HG02885 (cell line): ENCODE results near the gene CDK16.
A peak's percentile ranks its signal among the peaks of the same experiment; 100 is the strongest.

Experiments used
- ATAC-seq: cut with Tn5 transposase; IDR thresholded peaks from one replicate; pipeline ENCODE4 v1.9.1; 2021; ENCODE audit warnings: mild to moderate bottlenecking; ENCODE audit not compliant: unreplicated experiment, poor library complexity

Gene CDK16

GRCh38 chrX:47224896-47225290, 6.4 kb downstream of the CDK16 start:
- no peak for ATAC-seq

DNA sequence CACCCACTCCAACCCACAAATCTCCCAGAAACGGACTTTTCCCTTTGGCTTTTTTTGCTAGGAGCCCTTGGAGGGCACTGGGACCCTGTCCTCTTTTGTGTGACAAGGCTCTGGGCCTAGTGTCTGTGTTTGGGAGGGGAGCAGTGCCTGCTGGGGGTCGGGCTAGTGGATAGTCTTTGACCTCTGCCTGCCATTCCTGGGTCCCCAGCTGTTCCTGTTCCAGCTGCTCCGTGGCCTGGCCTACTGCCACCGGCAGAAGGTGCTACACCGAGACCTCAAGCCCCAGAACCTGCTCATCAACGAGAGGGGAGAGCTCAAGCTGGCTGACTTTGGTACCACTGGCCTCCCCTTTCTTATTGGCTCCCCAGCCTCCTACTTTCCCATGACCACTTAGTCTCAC, 7.6 kb downstream of the CDK16 start:
- no peak for ATAC-seq

DNA sequence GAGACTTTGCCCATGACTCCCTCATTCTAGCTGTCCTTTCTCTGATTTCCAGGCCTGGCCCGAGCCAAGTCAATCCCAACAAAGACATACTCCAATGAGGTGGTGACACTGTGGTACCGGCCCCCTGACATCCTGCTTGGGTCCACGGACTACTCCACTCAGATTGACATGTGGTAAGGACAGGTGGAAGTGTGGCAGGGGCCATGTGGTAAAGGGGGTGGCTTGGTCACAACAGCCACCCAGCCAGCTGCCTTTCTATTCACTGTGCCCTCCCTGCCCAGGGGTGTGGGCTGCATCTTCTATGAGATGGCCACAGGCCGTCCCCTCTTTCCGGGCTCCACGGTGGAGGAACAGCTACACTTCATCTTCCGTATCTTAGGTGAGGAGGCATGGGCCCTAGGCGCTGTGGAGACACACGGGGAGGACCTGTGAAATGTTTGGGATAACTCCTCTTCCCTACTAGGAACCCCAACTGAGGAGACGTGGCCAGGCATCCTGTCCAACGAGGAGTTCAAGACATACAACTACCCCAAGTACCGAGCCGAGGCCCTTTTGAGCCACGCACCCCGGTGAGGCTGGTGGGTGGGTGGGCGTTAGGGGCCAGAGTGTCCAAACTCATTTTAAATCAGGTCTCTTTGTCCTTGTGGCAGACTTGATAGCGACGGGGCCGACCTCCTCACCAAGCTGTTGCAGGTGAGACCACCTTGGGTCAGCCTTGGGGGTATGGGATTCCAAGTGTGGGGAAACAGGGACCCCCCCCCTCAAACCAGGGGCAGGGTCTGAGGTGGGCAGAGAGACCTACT, 8.3 kb downstream of the CDK16 start:
- ATAC-seq, result no peak

- no peak for ATAC-seq
These were observed 8.8 kb downstream of the CDK16 start for GRCh38 chrX:47227334-47227583.

DNA sequence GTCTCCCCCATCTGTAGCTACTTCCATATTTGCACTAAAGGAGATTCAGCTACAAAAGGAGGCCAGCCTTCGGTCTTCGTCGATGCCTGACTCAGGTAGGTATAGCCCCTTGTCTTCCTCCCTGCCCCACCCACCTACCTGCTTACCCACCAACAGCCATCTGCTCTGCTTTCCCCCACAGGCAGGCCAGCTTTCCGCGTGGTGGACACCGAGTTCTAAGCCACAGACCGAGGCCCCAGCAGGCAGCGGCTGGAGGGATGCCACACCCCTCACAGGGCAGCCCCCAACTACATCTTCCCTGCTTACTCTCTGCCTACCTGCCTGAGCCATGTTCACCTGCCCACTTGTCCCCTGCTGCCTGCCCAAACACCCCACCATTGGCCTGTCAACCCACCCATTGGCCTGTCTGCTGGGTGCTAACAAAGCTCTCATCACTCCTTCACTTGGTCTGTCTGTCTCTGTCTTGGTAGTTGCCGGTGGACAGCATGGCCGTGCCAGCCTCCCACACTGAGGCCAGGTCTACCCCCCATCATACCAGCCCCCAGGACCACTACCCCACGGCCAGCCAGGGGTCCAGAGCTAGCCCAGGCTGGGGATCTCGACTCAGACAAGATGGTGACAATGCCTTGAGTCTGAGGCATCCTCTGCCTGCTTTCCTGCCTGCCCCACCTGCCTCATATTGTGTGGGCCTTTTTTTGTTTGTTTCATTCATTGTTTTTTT, 10.2 kb downstream of the CDK16 start:
- no peak for ATAC-seq

GRCh38 chrX:47229427-47229826, 10.9 kb downstream of the CDK16 start:
- no peak for ATAC-seq

- ATAC-seq, result no peak
These were observed 11.8 kb downstream of the CDK16 start for GRCh38 chrX:47230136-47230868.

DNA sequence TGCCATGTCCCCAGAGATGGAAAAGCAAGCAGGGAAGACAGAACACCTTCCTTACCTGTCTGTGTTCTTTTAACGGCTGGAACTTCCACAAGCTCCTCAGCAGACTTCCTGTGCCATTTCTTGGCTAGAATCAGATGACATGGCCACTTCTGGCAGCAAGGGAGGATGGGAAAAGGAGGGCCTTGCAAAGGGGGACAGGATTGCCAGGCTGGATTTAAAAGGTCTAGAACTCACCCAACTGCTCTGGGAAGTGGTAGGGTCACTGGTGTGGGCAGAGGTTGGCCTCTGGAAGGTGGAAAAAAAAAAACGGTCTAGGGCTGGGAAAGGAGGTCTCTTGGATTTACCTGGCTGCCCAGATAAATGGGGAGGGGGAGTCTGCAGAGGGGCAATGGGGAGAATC, 12.7 kb downstream of the CDK16 start:
- ATAC-seq, result no peak

DNA sequence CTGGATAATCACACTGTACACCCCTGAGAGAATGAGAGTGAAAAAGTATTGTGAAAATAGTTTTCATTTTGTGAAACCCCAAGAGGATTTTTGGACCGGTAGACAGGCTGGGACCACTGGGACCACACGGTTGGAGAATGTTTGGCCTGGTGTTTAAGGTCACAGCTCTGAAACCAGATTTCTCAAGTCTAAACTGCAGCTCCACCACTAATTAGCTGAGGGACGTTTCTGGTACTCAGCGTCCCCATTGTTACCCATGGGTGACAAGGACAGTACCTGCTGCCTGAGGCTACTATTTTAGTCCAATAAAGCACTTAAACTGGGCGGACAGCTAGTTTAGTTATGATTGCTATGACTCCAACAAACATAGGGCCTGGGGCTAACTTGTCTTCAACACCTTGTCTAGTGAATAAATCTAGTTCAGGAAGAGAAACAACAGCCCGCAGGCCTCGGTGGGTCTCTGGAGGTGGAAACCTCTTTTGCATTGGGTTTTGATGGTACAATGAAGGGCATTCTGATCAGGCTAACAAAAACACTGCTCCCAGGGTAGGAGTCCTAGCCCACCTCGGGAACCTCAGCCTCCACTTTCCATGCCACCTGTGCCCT, 13.8 kb downstream of the CDK16 start:
- no peak for ATAC-seq

GRCh38 chrX:47232803-47233332, 14.4 kb downstream of the CDK16 start, which contains the start of gene USP11:
Gene USP11 (plus strand): TSS chrX:47233009. CDS start chrX:47233044, 35 bp downstream.
- peak; percentile 10 for ATAC-seq

DNA sequence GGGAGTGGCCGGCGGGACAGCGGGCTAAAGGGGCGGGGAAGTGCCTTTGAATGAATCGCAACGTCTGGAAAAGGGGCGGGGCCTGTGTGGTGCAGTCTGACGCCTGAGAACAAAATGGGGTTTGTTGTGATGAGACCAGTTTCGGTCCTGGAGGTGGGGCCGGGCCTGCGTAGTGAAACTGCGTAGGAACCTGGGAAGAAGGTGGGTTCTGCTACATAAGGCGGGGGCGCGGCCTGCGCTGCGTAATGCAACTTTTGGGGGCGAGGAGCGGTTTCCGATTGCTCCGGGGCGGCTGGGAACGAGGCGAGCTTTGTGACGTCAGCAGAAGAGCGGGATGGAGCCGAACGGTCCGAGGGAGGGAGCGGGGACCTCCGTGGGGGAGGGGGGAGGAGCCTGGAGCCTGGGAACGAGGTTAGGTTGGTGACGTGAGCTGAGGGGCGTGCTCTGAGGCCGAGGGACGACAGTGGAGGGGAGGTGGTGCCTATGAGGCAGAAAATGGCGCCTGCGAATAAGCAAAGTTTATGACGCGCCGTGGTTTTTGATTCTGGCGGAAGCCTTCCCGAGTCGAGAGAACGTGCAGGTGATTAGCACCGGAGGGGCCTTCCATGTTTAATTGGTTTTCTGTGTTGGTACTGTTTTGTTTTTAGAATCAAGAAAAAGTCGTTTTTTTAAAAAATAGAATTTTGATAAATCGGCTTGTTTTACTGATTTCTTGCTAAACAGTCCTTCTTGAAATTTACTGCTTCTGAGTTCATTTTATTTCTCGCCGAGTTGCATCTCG, 15.0 kb downstream of the CDK16 start:
- ATAC-seq, result peak; percentile 89

DNA sequence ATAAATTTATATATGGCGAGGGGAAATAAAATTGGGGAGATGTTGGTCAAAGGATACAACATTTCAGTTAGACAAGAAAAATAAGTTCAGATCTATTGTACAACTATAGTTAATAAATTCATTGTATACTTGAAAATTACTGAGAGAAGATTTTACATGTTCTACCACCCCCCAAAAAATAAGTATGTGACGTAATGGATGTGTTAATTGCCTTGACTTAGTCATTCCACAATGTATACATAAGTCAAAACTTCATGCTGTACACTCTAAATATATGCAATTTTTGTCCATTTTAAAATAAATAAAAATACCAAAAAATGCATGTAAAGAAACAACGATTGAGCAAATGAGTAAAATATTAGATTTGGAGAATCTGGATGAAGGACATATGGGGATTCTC, 16.1 kb downstream of the CDK16 start:
- ATAC-seq, result no peak

DNA sequence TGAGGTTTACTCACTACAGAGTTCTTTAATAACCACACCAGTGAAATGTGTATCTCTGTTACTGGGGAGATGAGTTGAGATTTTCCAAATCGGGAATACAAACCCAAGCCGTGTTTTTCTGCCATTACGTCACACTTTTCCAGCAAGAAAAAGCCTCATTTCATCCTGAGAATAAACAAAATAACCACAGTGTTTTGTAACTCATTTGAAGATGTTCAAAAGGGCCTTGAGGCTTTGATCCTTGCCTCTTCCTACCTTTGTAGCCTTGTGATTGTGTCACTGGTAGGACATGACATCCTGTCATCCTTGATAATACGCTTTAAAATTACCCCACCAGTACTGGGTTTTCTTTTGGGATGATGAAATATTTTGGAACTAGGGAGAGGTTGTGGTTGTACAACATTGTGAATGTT, 17.2 kb downstream of the CDK16 start:
- no peak for ATAC-seq

DNA sequence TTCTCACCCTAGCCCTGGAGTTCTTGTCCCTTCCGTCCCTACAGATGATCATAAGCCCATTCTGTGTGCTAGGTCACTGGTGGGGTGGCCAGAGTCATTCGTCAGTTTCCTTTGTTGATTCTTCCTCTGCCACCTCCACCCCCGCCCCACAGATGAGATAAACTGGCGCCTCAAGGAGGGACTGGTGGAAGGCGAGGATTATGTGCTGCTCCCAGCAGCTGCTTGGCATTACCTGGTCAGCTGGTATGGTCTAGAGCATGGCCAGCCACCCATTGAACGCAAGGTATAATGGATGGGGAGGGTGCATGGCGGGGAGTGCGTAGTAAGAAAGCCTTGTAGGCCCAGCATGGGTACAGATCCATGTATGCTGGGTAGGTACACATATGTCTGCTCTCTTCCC, 20.7 kb downstream of the CDK16 start:
- no peak for ATAC-seq

- no peak for ATAC-seq
These were observed 21.5 kb downstream of the CDK16 start for GRCh38 chrX:47239898-47240545.

DNA sequence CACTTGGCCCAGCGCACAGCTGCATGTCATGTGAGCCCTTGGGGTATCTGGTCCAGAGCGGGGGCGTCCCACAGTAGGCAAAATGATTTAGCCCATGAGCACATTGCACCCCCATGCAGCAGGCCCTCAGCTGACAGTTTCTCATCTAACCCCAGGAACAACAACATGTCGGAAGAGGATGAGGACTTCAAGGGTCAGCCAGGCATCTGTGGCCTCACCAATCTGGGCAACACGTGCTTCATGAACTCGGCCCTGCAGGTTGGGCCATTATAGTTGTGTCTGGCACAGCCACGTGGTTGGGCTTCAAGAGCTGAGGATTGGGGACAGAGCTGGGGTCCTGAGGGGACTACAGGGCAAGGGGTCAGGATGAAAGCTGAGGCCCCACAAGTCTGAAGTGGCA, 22.1 kb downstream of the CDK16 start:
- ATAC-seq, result no peak

DNA sequence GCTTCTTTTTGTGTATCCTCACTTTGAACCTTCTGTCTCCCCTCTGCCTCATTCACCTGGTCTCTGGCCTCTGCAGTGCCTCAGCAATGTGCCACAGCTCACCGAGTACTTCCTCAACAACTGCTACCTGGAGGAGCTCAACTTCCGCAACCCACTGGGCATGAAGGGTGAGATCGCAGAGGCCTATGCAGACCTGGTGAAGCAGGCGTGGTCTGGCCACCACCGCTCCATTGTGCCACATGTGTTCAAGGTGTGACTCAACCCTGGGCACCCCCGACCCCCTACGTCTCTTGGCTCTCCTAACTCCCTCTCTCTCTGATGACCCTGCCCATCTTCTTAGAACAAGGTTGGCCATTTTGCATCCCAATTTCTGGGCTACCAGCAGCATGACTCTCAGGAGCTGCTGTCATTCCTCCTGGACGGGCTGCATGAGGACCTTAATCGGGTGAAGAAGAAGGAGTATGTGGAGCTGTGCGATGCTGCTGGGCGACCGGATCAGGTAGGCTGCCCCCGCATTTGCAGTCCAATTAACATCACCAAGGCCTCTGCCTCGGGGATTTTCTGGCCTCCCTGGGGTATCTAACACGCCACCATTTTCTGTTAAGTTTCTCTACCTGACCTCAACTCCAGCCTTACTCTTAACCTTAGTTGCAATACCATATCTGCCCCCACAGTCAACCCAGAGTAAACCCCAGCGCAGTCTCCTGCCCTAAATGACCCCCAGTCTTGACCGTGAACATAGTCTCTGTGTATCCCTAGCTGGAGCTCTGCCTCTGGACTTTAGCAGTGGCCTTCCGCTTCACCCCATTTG, 22.9 kb downstream of the CDK16 start:
- no peak for ATAC-seq

GRCh38 chrX:47242321-47242720, 23.8 kb downstream of the CDK16 start:
- no peak for ATAC-seq

DNA sequence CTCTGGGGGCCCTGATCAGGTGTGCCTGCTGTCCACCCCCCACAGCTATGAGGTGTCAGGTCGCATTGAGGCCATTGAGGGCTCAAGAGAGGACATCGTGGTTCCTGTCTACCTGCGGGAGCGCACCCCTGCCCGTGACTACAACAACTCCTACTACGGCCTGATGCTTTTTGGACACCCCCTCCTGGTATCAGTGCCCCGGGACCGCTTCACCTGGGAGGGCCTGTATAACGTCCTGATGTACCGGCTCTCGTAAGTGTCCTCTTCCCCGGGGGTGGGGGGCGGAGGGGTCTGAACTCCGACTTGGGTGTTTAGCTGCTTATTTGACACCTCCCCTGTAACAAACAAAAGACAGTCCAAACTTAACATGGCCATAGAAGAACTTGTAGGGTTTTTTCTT, 24.9 kb downstream of the CDK16 start:
- no peak for ATAC-seq
